AG04450 (cell line): ENCODE results near the gene OSM. TPM values are rescaled to one million over a fixed set of nuclear protein-coding genes. Genes with fewer than 3 reads are reported as not detected.

Source experiments
- CTCF ChIA-PET: fragments of 300-600, 350-600 bp; formaldehyde crosslinking; extraction: SDS; loops from one replicate; lab custom pipeline; 2022; ENCODE audit warnings: antibody characterized with exemption, inconsistent platforms; lab: Charles Lee
- POLR2A ChIA-PET: fragments of 350-600 bp; formaldehyde crosslinking; extraction: SDS; loops from one replicate; lab custom pipeline; 2021; ENCODE audit warnings: antibody characterized with exemption, inconsistent platforms; lab: Yijun Ruan, JAX
- DNase-seq: peaks from one replicate; pipeline ENCODE4 v3.0.0-alpha.2; 2011; ENCODE audit warnings: low read depth, low spot score
- H3K27ac ChIP-seq: one replicate; pipeline ENCODE4 v1.5.1; 2012; ENCODE audit warnings: low read depth, low read length, control low read depth
- H3K27me3 ChIP-seq: one replicate; pipeline ENCODE4 v1.6.0; 2012; ENCODE audit warnings: low read length; ENCODE audit not compliant: control insufficient read depth, insufficient read depth
- H3K4me3 ChIP-seq: 2 replicates; pipeline ENCODE4 v1.5.1; 2011; ENCODE audit warnings: mild to moderate bottlenecking, low read depth, low read length, control low read depth
- H3K9me3 ChIP-seq: 2 replicates; pipeline ENCODE4 v1.5.1; 2012; ENCODE audit warnings: low read length; ENCODE audit not compliant: control insufficient read depth, insufficient read depth
- polyA plus RNA-seq: library from polyadenylated mRNA; depleted of rRNA; stranded (reverse); fragments of >200 nt; gene quantifications from 2 replicates; pipeline ENCODE4 v1.2.3, GENCODE V29; 2011
- TF ChIP-seq, protein P1 (sequence below): IDR thresholded peaks from 2 replicates; pipeline ENCODE4 v1.5.1; 2011; ENCODE audit warnings: low read depth, low read length, control low read depth, inconsistent platforms

Gene OSM
- polyA plus RNA-seq, 1 experiment = not detected

DNA sequence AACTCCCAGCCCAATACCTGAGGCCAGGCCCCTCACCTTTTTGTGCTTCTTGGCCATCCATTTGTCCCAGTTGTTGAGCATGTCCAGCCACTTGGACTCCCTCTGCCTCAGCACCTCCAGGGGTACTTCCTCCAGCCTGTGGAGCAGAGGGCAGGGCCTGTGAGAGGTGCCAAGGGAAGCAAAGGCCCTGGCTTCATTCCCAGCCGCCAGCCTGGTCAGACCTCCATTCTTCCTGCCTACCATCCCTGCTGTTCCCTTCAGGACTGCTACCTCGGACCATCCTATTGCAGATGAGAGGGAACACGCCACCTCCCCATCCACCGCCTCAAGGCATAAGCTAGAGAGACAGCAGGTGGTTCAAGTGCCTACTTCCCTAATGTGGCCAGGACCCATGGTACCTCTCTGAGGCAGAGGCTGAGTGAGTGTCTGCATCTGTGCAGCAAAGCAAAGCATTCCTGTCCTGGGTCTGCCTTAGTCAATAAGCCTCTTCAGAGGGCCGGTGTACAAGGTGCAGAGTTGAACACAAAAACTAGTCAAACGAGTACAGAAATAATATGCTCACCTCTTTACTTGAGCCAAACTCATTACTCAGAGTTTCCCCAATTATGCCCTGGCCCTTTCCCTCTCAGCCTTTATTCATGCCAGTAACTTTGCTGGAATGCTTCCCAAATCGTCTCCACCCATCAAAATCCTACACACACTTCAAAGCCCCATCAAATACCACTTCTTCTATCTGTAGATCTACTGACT is 38.0 kb upstream of the OSM start:
- Histone ChIP-seq H3K4me3 (no peak overlapping the region), H3K9me3 (no peaks in the 10 kb centered on the region), H3K27me3 (no peaks in the 10 kb centered on the region), H3K27ac (no peak overlapping the region)
- TF ChIP-seq, protein P1, sequence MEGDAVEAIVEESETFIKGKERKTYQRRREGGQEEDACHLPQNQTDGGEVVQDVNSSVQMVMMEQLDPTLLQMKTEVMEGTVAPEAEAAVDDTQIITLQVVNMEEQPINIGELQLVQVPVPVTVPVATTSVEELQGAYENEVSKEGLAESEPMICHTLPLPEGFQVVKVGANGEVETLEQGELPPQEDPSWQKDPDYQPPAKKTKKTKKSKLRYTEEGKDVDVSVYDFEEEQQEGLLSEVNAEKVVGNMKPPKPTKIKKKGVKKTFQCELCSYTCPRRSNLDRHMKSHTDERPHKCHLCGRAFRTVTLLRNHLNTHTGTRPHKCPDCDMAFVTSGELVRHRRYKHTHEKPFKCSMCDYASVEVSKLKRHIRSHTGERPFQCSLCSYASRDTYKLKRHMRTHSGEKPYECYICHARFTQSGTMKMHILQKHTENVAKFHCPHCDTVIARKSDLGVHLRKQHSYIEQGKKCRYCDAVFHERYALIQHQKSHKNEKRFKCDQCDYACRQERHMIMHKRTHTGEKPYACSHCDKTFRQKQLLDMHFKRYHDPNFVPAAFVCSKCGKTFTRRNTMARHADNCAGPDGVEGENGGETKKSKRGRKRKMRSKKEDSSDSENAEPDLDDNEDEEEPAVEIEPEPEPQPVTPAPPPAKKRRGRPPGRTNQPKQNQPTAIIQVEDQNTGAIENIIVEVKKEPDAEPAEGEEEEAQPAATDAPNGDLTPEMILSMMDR = no peak
- ChIA-PET POLR2A (no interaction called here), CTCF (interaction anchor here (0.6 kb wide), 1 partner anchor 8 kb away, joined by 4 read pairs; no protein-coding TSS in a partner anchor)
- DNase-seq = no peak

DNA sequence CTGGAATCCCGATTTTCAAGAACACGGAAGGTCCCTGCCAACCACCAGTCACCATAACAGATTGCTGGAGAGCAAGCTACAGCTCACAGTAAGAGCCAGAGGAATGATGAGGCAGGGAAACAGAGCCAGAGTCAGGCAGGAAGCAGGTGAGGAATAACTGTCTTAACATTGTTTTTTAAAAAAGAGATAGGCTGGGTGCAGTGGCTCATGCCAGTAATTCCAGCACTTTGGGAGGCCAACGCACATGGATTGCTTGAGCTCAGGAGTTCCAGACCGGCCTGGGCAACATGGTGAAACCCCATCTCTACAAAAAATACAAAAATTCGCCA is 36.1 kb upstream of the OSM start:
- Histone ChIP-seq H3K4me3 (no peak overlapping the region), H3K27me3 (no peaks in the 10 kb centered on the region), H3K27ac (no peak overlapping the region), H3K9me3 (no peaks in the 10 kb centered on the region)
- TF ChIP-seq, protein P1 = no peak
- ChIA-PET CTCF (interaction anchor here (0.8 to 2.6 kb wide), 3 partner anchors 13 to 39 kb away, joined by 3 to 9 read pairs (median 3); no protein-coding TSS in a partner anchor), POLR2A (no interaction called here)
- DNase-seq = no peak

DNA sequence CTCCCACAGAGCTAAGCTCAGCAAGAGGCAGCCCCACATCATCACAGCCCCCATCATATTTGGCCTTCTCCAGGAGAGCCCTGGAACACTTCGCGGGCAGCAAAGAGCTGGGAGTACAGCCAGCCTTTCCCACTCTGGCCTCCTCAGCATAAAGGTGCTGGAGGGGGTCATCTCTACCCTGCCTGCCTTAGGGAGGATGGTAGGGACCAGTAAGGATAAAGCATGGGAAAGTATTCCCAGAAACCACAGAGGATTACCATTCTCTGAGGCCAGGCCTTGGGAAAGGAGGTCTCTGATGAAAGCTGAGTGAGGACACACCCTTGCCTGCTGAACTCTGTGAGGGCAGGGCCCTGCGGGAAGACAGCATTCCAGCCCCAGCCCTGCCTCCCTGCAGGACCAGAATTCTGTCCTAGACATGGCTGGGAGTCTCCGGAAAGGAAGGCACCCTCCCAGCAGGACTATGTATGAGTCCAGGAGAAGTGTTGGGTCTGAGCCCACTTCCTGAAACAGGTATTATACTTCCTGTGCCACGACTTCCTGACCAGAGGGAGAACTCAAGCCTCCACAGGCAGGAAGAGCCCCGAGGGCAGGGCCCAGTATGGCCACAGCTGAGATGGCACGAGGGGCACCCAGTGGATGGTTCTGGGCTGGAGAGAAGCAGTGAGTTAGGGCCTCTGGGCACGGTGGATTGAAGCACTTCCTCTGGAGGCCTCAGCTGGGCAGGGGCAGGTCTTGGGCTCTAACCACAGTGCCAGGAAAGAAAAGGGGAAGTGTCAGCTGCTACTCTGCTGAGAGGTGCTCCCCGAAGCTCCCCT is 35.6 kb upstream of the OSM start:
- ChIA-PET POLR2A (no interaction called here), CTCF (interaction anchor here (2.6 kb wide), 1 partner anchor 14 kb away, joined by 9 read pairs; no protein-coding TSS in a partner anchor)
- Histone ChIP-seq H3K27ac (no peak overlapping the region), H3K4me3 (no peak overlapping the region), H3K27me3 (no peaks in the 10 kb centered on the region), H3K9me3 (no peaks in the 10 kb centered on the region)
- DNase-seq = no peak
- TF ChIP-seq, protein P1 = no peak

DNA sequence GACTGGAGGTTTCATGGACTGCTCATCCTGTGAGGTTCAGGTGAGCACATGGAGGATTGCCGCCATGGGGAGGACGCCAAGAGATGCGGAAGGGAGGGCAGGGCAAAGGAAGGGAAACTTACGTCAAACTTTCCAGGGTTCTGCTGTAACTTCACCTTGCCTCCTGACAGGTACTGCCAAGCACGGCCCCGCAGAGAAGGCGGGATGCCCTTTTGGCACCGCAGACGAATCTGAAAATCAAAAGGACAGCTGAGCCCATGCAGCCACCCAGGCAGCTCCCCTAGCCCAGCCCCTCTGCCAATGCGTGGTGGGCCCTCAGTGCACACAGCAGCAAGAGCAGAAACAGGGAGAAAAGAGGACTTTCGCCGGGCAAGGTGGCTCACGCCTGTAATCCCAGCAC is 32.7 kb upstream of the OSM start:
- ChIA-PET CTCF (no interaction called here), POLR2A (no interaction called here)
- TF ChIP-seq, protein P1 = no peak

More for the DNA sequence above, 32.7 kb upstream of the OSM start:
- Histone ChIP-seq H3K9me3 (no peaks in the 10 kb centered on the region), H3K27me3 (no peaks in the 10 kb centered on the region), H3K4me3 (no peak overlapping the region), H3K27ac (no peak overlapping the region)
- DNase-seq = no peak
